WI38 (cell line): Measurements from ENCODE around the gene CHEK1.

Experiments
- H3K4me3 ChIP-seq: 2 replicates; pipeline ENCODE4 v1.5.1; 2011; ENCODE audit warnings: low read depth, mild to moderate bottlenecking, control low read depth, low read length
- CTCF ChIP-seq: IDR thresholded peaks from 2 replicates; pipeline ENCODE4 v1.5.1; 2012; ENCODE audit warnings: low read depth, mild to moderate bottlenecking, control low read depth, low read length

CHEK1 gene

DNA sequence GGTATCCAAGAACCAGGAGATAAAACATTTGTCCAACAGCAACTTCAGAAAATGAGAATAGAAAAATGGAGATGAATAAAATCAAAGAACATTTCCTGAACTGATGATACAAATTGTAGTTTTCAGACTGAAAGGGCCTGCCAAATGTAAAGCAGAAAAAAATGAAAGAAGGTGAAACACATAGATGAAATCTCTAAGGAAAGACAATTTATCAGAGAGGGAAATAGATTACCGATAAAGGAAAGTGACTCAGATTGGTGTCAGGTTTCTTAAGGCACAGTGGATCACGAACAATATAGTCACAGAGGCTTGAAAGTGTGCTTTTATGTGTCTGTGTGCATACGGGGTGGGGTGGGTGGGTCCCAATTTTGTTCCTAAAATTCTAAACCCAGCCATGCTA, 36.5 kb upstream of the CHEK1 start:
- TF ChIP-seq CTCF: no peak
- H3K4me3 ChIP-seq: no peak overlapping the region

GRCh38 chr11:125591649-125592304, 33.2 kb upstream of the CHEK1 start:
- TF ChIP-seq CTCF: no peak
- peak overlapping the region; percentile 72 for H3K4me3 ChIP-seq

DNA sequence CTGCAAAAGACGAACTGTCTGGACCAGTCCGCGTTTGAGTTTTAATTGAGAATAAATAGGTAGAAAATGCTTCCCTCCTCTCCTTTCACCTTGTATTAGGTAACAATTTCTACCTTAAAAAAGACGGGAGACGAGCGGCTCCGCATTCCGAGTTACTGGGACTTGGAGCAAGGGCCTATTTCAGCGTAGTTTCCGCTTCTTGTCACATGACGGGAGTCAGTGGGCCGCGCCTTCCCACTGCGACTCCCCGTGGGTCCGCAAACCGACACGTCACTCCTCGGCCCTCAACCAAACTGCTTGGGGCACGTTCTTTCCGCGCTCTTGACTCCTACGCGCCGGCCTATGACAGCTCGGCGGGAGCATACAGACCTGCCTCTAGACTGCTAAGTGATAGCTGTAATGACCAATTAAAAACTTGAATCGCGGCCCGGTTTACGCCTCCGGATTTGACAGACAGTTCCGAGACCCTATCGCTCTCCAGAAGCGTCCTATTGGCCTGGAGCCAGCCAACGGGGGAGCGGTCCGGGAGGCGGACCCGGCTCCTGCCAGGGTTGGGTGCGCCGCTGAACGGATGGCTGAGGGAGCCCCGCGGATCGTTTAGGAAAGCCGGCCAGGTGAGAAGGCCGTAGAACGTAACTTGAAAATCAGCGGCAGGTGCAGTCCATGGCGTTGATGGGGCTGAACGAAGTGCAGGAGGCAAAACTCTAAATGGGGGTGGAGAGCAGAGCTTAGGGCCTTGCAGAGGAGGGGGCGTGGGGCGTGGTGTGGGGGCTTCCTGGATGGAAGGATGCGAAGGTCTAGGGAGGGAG, 32.5 kb upstream of the CHEK1 start, which contains the start of gene STT3A:
Gene STT3A (plus strand): TSS at position 548 of the 809 bp plus-strand sequence. CDS start 3,064 bp downstream, outside the sequence.
- H3K4me3 ChIP-seq: peak within 1 kb of the TSS; percentile 89
- TF ChIP-seq CTCF: no peak

- H3K4me3 ChIP-seq: peak overlapping the region; percentile 89
- no peak for TF ChIP-seq CTCF
These were observed 31.7 kb upstream of the CHEK1 start for GRCh38 chr11:125593114-125593820.

DNA sequence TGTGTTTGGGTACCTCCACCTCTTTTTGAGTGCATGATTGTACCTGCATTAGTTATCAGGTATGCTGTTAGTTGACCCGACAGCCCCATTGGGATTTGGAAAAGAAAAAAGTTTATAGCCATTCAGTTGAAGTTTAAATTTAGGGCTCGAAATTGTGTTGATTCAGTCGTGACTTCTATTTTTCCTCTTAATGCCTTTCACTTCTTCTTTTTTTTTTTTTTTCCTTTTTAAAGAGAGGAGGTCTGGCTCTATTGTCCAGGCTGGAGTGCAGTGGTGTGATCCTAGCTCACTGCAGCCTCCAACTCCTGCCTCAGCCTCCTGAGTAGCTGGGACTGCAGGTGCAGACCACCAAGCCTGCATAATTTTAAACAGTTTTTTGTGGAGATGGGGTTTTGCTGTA, 30.0 kb upstream of the CHEK1 start:
- H3K4me3 ChIP-seq: no peak overlapping the region
- no peak for TF ChIP-seq CTCF

GRCh38 chr11:125600663-125601062, 24.3 kb upstream of the CHEK1 start:
- TF ChIP-seq CTCF: no peak
- H3K4me3 ChIP-seq: no peak overlapping the region
